Measurements from ENCODE around the gene CCDC3.

- TF ChIP-seq CTCF (IDR thresholded peaks at IDR 0.05) (no peak), ZFX (IDR thresholded peaks at IDR 0.05; ENCODE audit: borderline replicate concordance) (no peak)
Observed at GRCh38 chr10:13016426-13016825, 14.9 kb upstream of the CCDC3 start.
